AML-193 (cell line): ENCODE results near the gene SOBP.

Source experiments
- DNase-seq, 2 experiments: peaks; one replicate each; lab custom pipeline; 2025; lab: John Stamatoyannopoulos, UW

SOBP gene

DNA sequence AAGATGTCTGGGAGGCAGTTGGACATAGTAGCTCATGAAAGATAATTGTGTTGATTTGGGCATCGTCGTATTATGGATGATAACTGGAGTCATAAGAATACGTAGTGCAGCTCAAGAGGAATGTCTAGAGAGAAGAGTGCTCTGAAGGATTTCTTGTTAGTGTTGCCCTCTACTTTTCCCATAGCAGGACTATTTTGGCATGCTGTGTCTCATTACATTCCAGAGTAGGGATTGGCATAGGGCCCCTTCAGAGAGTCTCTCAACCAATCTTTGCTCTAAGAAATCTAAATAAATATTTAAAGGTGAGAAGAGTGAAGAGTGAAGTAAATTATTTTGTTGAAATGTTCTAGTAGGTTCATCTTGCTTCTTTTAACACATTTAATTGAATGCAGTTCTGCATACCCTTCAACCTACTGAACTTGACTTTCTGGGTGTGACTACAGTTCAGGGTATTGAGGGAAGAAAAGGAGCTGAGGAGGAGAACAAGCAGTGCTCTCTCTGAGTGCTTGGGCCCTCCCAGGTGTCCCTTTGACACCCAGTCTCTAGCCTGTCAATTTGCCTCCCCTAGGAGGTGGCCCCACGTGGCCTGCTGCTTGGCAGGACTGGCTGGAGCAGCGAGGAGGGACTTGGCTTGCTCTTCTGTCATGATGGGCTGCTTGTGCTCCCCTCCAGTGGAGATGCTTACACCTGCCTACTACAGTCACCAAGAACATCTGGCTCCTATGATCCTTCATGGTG is 33.3 kb downstream of the SOBP start:
- DNase-seq: no peak

DNA sequence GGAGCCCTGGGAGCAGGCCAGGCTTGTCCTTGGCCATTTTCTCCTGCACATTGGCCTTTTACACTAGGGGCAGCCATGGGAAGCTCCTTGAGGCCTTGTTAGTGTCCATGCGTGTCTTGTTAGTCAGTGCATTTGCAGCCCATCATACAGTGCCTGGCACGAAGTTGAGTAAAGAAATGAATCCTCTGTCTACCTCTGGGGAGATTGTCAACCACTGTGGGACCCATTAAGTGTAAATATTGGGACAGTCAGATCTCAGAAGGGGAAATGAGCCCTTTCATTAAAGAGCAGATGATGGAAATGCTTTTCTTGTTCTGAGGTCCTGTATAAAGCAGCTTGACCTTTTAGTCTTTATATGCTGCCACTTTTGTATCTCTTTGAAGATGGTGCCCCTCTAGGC is 33.9 kb downstream of the SOBP start:
- no peak for DNase-seq

DNA sequence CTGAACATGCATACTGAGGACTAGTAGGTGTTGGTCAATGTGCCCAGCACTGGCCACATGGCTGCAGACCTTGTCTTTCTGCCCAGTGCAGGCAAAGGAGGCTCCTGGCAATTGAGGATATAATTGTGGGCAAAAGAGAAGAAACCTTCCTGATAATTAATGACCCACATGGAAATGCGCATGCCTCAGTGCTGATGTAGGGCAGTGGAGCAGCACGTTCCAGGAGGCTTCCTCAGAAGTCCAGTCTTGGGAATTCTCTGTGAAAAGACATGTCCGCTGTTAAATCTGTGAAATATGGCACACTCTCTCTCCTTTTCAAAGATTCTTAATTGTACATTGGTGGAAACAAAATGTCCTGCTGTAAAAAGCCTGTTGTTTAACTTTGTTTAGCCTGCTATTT is 34.7 kb downstream of the SOBP start:
- DNase-seq: no peak

DNA sequence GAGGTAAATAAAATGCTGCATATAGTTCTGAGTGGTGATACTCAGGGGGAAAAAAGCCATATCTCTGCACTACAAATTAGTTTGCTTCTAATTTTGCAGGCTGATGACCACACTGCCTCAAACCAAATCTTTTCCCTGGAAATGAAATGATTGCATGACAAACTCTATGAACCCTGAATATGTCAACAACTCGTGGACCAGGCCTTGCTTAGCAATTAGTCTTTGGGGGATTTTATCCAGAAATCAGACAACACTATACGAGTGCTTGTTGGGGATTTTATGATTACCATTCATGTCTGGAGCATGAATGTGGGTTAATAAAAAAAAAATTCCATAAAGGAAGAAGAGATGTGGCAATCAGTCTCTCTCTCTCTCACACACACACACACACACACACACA is 42.0 kb downstream of the SOBP start:
- no peak for DNase-seq

DNA sequence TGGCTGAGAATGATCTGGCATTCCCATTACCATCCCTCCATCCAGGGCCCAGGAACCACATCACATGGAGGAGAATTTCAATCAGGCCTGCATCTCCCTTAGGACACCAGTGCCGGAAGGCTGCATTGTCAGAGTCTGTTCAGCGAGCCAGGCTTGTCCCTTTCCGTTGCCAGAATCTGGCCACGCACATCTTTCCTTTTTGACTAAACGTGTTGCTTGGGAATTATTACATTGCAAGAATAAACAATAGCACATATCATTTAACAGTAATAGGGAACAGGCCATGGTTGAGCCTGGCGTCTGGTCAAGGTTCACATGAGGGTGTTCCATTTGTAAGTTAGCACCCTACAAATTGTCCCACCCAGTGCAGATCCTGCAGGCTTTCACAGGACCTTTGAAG is 42.8 kb downstream of the SOBP start:
- no peak for DNase-seq

DNA sequence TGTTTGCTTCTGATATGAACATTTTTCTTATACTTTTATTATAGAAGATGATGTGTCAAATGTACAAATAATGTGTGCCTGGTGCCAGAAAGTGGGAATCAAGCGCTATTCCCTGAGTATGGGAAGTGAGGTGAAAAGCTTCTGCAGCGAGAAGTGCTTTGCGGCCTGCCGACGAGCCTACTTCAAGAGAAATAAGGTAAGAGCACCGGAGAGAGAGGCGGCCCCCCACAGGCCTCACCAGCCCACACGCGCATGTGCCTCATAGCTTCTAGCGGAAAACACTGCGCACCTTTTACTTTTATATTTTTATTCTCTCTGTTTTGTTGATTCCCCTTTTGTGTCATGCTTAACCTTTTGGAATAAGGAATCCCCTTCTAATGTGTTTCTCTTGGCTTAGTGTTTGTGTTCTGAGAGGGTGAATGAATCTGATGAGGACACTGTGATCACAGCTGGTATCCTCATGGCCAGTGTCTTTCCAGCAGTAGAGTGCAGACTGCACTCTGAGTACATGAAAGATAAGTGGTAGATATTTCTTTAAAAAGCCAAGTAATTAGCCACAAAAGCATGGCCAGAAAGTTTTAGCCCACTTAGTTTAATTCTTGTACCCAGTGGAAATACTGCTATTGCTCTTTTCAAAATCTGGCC is 43.6 kb downstream of the SOBP start:
- no peak for DNase-seq

DNA sequence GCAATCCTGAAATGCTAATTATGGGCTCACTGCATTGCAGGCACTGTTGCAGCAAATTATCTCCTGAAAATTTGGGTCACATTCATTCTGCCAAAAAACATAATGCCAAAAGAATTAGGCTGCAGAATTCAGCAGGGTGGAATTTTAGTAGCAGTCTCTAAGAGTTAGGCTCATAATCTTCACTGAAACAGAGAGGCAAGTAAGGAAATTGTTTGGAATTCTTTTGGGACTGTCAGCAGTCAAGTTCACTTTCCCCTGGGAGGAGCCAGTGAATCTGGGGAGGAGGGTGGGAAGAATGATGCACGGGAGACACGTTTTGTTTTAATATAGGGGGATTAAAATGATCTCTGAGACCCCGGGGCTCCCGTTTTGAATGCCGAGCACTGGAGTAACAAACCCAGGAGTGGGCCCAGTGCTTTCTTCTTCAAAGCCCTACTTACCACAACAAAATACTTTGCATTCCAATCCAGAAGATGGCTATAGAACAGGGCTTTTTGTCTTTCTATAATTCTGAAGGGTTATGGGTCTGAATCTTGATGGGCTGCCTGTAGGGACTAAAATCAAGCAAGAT is 44.7 kb downstream of the SOBP start:
- DNase-seq: no peak

DNA sequence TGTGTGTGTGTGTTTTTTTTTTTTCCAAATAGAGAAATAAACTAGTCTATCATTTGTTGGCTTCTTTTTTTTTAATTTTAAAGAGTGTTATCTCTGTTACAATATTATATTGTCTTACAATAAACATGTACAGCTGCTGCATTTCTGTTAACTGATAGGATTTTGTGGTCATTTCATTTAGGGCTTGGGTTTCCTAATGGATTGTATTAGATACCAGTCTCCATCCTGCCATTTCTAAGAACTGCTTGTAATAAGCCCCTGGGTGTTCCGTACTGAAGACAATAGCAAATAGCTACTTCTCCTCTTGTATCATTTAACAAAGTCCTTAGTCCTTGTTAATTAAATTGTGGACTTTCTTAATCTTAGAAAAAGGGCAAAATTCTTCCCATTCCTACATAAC is 45.7 kb downstream of the SOBP start:
- DNase-seq: no peak

DNA sequence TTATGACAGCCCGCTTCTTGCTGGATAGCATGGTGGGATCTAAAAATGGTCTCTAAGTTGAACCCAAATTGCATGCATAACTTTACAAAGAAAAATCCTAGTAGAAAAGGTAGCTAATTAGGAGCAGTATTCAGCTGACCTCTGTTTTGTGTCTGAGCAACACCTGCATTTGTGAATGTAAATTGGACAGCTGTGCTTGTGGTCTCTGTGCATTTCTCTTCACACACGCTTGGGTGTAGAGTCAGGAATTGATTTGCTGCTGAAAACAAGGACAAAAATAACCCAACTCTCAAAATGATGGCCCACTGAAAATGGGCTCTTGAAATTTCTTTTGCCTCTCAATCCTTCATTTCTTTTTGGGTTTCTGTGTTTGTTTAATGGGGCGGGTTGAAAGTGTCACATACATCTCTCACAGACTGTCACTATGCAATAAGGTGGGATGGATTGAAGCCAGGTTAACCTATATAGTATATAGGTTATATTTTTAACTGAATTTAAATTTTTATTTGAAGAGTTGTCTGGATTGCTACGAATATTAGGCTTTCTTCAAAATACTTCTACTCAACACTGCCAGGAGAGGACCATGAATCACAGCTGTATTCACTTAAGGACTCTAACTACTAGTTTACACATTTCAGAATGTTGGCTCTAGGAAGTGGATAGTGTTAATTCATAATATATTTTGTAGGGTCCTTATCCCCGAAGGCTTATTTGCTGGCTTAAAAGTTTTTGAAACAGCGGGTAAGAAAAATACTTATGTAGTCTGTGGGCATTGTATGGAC is 46.5 kb downstream of the SOBP start:
- DNase-seq: no peak

DNA sequence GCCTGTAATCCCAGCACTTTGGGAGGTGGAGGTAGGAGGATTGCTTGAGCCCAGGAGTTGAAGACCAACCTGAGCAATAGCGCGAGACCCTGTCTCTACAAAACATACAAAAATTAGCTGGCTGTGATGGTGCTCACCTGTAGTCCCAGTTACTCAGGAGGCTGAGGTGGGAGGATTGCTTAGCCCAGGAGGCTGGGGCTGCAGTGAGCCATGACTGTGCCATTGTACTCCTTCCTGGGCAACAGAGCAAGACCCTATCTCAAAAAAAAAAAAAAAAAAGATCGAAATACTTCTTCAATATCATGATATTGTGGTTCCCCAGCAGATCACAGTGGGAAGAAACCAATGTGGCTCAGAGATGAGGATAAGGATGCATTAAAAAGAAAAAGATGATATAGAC is 47.6 kb downstream of the SOBP start:
- DNase-seq: no peak

DNA sequence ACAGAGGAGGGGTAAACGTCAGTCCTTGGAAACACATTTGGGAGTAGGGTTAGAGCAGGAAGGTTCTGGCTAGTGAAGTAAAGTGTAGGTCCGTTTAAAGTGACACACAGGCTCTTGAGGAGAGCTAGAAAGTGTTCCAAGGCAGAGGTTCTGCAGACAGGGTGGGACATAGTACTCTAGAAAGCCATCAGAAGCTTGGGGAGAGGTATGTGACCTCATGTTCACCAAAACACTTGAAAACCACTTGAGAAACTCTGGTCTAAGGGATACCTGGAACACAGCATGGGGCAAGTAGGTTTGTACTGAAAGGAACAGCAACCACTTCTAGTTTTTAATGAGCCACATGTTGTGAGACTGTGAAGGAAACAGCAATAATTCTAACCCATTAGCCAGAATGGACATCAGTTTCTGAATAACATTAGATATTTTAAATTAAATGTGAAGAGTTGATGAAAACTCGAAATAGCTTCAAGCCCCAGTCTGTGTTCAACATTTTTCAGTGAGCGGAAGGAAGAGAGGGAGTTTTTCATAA is 49.0 kb downstream of the SOBP start:
- DNase-seq: no peak

DNA sequence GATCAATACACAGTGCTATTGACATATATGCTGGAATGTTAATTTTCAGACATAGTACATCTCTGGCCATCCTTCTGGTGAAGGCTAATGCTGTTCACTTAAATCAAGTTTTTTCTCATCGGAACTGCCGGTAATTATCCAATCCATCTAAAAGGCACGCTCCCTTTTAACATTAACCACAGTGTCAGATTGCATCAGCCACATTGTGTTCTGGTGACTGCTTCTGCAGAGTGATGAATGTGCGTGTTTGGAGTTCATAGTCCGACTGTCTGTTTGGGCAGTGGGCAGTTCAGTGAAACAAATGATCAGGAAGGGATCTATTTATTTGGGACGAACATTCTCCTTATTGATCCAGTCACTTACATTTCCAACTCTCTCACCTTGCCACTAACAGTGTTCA is 49.5 kb downstream of the SOBP start:
- no peak for DNase-seq

DNA sequence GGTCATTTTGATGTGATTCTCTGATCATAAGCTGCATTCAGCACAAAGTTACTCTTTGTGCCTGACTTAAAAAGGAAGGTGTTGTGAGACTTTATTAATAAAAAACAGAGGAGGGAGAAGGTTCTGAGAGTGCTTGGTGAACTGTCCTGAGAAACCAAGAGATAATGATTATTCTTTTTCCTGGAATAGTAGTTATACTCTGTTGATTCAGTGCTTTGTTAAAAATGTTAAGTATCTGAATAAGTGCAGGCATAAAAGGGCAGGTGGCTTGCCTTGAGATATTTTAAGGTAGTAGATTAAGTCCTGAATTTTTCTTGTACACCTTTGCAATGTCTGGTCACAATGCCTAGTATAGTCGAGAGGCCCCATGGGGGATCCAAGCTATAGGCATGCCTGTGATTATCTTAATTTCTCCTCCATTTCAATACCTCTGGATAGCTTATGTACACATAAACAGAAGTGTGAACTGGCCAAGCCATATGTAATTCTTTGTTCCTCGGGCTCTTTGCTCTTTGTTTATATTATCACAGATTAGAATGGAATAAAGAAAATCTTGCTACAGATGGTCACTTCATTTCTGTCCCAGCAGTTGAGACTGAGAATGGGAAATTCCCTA is 50.0 kb downstream of the SOBP start:
- no peak for DNase-seq

DNA sequence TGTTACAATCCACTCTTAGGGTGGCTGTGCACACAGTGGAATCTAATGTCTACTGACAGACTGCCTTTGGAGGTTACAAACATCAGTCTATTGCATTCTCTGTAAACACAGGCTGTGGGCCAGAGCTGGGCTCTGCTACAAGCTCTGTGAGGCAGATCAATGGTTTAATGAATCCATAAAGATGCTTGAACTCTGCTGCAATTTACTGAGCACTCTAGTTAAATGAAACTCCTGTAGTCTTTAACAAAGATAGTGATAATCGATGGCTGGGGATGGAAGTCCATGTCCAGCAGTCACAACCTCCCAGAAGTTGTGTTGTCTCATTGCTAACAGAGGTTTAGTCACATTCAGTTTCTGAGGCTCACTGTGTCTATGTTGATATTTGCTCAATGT is 50.5 kb downstream of the SOBP start:
- no peak for DNase-seq

DNA sequence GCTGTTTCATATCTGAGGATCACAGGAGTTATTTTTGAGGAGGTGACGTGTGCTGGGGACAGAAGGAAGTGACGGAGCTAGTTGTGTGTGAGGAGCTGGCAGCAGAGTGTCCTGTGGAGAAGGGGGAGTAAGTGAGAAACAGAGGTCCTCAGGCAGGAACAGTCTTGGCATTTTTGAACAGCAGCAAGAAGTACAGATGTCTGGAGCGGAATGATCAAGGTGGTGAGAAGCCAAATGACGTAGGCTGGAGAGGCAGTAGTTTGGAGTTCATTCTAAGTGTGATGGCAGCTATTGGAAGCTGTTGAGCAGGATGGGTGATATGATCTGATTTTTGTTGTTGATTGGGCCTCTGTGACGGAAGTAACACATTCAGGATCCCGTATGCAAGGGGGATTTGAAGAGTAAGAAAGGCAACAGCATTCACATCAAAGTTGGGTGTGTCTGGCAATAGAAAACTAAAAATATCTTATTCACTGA is 52.3 kb downstream of the SOBP start:
- no peak for DNase-seq

DNA sequence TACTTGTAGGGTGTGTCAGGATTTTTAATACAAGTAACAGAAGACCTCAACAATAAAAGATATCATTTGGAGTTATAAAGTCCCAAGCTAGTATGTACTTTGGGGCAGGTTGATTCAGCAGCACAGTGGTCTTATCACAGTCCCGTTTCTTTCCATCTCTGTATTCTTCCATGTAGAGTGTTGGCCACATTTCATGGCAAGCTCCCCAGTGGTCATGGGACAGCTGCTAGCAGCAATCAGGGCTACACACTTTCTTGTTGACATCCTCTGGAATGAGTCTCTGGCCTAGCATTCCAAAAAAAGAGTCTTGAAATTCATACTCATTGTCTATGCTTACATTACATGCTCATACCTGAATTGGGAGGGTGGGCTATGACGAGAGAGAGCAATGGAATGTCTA is 53.2 kb downstream of the SOBP start:
- DNase-seq: no peak

DNA sequence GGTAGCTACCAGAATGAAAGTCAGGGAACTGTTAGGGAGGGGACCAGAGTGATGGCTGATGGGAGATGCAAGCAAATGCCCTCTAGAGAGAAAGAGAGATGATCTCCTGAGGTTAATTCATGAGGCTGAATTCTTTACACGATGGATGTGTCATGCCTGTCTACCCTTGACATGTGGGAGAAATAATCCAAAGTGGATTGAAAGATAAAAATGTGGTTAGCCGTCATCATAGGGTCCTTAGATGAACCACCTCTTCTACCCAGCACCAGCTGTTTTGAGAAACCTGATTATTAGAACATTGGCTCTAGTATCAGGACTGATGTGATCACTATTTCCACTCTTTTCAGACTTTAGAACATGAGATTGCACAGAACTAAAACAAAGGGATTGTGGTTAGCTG is 53.6 kb downstream of the SOBP start:
- DNase-seq: no peak

DNA sequence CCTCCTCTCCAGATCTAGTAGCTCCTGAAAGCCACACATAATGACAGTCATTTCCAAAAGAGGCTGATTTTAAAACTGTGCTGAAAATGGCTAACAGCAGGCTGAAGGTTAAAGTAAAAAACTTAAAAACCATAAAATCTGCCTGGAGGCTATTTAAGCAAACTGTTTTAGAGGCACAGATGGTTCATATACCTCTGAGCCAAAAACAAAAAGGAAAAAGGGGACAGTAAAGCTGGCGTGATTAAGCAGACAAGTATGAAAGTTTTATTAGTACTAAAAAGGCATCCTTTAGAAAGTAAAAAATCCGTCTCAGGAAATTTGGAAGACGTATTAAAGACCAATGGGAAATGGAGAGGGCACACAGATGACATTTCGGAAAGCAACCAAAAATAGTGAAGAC is 55.8 kb downstream of the SOBP start:
- DNase-seq: no peak

DNA sequence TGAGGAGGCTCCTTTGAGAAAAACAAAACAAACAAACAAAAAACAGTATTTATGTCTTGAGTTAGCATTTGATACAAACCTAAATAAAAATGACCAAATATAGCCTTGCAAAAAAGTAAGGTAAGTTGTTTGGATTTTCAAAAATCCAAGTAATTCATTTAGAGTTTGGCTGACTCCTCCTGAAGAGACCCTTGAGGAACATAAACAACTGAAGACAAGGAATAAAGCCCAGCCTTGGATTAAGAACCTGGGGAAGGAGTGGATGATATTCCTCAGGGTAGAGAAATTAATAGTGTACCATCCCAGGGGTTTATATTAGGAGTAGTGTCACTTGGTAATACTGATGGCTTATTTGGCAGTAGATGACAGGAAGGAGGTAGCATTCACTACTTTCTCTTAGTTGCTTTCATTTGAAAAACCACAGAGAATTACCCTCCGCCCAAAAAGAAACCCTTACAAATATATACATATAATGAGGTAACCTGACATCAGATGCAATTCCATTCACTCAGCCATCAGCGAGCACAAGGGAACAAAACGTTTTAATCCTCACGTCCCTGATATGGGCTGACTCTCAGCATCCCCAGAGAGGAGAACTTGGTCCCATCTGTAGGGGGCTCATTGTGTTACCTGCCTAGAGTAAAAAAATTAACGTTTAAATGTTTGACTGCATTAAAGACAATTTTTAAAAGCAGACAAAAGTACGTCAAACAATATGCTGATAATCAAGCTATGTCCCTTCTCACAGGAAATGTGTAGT is 57.0 kb downstream of the SOBP start:
- DNase-seq: no peak

DNA sequence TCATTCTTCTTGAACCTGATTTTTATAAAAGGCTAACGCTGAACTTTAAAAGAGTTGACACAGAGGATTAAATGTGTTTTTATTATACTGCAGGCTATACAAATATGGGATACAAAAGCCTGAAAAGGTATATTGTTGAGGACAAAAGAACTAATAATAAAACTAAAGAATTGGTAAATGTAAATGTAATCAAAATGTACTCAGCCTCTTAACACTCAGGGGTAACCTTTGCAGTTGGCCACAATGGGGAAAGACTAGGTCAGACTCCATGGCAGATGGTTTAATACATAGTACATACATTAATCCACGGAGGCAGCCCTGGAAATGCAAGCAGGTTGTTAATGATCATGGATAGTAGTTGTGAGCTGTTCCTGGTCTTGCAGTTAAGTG is 57.5 kb downstream of the SOBP start:
- no peak for DNase-seq

DNA sequence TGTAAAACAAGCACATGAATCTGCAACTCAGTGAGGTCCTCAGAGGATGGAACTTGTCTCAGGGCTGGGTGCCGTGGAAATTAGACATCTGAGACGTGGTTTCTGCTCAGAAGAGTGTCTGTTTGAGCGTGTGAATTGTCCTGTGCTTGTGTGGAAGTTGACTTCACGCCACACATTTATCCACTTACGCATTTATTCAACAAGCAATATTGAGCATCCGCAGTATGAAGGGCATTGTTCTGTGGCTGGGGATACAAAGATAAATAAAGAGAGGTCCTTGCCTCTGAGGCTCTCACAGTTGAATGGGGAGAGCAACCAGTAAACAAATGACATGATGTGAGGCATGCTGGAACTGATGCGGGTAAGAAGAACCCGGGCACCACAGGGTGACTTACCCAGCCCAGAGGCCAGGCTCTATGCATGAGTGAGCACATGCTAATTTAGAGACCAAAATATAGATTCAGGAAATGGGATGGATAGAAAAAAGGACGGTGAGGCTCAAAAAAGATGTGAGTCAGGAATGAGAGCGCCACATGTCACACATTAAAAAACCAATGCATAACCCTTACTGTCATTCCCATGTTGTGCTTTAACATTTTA is 60.4 kb downstream of the SOBP start:
- no peak for DNase-seq
